Activated gamma-delta T cell treated with anti-CD3 and anti-CD28 coated beads, Interleukin-2, amount 50 U/mL, for 16 hours (primary cell): ENCODE results near the gene PIP5K1A.
"Not testable (repeated sequence)": the region's sequence is repeated elsewhere in the genome, so short reads cannot be mapped to it uniquely, and the experiment has no call there.

Experiments
- DNase-seq: peaks from one replicate; pipeline ENCODE4 v3.0.0-alpha.2; 2020; ENCODE audit warnings: low read depth

PIP5K1A gene

DNA sequence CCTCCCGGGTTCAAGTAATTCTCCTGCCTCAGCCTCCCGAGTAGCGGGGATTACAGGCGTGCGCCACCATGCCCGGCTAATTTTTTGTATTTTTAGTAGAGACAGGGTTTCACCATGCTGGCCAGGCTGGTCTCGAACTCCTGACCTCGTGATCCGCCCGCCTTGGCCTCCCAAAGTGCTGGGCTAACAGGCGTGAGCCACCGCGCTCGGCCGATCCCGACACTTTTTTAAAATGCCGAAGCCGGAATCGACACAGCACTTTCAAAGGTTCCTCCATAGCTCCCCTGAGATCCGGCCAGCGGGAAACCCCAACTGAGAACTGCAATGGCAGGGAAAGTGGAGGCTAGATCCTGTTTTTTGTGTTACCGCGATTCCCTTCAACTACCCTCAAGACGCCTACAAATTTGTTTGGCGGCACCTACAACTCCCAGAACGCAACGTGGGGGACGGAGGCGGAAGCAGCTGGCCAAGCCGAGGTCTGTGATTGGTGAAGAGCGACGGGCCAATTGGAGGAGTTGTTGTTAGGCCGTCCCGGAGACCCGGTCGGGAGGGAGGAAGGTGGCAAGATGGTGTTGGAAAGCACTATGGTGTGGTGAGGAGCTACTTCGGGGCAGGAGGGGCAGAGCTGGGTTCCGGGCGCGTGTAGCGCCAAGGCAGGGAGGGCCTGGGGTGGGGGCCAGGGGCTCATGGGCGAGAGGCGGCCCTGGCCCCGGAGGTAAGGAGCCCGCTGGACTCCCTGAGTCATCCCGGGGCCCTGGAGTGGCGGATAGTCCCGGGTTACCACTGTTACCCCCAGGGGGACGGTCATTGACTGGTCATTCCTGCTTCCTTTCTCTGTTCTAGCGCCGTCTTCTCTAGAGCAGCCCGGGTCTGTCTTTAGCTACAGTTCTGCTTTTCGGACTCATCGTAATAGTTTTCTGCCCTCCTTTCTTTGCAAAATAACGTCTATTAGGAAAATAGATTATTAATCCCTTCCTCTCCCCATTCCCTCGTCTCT, 56.2 kb downstream of the PIP5K1A start, which contains the start of gene PSMD4:
TSS of gene PSMD4 (plus strand) at position 518 of the 997 bp plus-strand sequence. CDS start at position 567, 49 bp downstream.
- peak; percentile 86 for DNase-seq

DNA sequence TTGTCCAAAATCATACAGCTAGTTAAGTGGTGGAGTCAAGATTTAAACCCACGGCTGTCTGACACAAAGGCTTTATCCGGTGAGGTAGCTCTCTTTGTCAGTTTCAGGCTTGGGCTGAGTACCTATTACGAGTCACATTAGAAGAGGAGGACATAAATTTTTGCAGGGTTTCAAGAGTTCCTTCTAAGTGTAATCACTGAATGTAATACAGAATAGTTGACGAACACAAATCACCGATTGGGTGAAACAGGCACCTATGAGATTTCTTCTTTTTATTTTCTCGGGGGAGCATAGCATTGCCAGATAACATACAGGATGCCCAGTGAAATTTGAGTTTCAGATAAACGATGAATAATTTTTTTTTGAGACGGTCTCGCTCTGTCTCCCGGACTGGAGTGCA, 57.0 kb downstream of the PIP5K1A start:
- no peak for DNase-seq

DNA sequence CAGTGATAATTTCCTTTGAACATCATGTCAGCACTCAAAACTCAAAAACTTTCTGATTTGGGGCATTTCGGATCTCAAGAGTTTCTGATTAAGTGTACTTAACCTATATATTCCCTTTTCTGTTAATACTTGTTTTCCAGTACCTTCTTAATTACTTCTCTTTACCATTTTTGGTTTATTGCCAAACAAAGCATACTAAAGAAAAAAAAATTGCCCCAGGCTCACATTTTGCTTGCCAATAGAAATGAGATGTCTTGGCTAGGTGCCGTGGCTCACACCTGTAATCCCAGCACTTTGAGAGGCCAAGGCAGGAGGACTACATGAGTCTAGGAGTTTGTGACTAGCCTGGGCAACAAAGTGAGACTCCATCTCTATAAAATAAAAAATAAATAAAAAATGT, 61.0 kb downstream of the PIP5K1A start:
- no peak for DNase-seq

DNA sequence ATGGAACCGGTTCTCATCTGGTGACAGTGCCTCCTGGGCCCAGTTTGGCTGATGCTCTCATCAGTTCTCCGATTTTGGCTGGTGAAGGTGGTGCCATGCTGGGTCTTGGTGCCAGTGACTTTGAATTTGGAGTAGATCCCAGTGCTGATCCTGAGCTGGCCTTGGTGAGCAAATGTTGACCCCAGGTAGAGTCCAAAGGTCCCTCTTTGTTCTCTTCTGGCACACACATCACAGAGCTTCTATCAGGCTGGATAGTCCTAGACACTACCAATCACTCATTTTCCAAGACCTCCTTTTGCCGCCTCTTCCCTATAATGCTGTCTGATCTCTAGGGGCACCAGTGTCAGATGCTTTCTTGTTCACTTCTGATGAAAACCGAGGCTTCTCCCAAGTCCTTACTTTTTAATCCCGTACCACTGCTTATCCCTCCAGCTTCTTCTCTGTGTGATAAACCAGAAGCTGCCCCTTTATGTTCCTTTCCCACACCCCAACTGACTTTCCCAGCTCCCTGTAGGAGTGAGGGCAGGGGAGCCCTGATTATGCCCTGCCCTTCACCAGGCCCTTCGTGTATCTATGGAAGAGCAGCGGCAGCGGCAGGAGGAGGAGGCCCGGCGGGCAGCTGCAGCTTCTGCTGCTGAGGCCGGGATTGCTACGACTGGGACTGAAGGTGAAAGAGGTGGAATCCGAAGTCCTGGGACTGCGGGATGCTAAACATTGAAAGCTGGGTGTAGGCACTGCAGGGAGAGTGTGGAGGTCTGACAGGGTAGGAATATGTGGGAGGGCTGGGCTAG, 67.3 kb downstream of the PIP5K1A start:
- no peak for DNase-seq

DNA sequence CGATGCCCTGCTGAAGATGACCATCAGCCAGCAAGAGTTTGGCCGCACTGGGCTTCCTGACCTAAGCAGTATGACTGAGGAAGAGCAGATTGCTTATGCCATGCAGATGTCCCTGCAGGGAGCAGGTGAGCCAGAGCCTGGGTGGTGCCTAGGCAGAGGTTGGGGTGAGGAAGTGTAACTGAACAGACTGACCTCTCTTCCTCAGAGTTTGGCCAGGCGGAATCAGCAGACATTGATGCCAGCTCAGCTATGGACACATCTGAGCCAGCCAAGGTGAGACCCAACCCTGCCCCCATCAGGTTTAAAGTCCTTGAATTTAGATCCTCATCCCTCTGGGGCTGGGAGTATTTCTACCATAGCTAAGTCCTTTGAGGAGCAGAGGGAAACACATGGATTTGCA, 68.0 kb downstream of the PIP5K1A start:
- DNase-seq: no peak

DNA sequence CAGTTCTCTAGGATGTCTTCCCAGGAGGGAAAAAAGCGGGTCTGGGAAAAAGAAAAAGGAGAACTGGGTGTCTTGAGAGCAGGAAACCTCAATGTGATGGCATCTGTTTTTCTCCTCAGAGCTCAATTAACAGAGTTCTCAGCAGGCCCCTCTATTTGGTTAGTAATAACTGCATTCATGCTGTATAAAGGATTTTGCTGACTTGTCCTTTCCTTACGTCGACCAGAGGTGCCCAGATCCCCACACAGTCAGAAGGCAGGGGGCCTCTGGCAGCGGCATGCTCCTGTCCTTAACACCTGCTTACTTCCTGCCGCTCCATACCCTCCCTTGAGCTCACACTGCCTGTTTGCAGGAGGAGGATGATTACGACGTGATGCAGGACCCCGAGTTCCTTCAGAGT, 68.5 kb downstream of the PIP5K1A start:
- DNase-seq: no peak

DNA sequence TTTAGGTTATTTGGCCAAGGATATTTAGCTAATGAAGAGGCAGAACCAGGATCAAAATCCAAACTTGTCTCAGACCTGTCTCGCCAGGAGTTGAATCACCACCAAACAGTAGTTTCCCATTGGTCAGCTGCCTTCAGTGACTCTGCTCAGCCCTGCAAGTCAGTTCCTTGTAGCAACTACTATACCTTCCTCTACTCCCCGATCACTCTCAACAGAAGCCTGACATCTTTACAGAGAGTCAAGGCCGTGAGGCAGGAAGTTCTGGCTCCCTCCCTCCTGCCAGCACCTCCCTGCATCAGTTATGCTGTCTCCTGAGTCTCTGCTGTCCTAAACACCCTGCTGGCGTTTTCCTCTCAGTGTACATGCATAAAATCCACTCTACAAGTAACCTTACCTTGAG, 69.4 kb downstream of the PIP5K1A start:
- no peak for DNase-seq

DNA sequence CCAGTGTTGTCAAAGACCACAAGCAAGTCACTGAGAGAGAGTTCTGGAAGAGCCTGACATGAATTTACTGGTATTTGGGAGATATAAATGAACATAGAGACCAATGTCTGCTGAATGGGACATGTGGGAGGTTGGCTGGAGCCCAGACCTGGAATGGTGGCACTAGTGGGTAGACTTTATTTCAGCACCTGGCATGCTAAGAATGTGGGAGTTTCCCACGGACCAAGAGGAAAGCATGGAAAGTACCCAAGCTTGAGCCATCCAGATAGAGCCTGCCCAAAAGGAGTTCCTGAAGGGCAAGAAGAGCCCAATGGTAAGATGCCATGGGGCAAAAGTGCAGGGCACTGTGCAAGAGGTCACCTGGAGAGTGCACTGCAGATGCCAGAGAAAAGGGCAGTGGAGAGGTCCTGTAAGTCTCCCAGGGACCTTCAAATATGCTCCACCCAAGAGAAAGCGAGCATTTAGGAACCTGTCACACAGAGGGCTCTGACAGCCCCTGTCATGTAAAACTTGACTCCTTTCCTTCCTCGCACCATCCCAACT, 75.6 kb downstream of the PIP5K1A start:
- no peak for DNase-seq

DNA sequence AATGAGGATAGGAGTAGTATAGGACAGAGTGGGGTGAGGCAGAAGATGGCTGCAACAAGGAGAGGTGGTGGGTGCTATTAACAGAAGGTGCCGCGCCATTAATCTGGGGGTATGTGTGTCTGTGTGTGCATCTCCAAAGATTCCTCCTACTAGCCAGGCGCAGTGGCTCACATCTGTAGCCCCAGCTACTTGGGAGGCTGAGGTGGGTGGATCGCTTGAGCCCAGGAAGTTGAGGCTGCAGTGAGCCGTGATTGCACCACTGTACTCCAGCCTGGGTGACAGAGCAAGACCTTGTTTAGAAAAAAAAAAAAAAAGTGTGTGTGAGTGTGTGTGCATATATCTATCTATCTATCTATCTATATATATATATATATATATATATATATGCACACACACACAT, 77.0 kb downstream of the PIP5K1A start:
- DNase-seq: not testable (repeated sequence)

DNA sequence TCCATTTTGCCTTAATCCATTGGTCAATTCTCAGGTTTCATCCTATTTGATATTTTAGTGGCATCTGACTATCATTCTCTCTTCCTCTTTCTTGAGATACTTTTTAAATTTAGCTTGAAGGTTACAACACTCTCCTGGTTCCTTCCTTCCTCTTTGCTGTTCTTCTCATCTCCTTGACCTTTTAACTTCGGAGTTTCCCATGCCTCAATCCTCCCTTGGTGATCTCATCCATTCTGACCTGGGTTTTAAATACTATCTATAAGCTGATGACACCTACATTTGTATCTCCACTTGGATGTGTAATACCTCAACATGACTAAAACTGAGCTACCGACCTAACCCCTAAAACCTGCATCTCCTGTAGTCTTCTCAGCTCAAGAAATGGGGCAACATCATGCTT, 78.9 kb downstream of the PIP5K1A start:
- no peak for DNase-seq

DNA sequence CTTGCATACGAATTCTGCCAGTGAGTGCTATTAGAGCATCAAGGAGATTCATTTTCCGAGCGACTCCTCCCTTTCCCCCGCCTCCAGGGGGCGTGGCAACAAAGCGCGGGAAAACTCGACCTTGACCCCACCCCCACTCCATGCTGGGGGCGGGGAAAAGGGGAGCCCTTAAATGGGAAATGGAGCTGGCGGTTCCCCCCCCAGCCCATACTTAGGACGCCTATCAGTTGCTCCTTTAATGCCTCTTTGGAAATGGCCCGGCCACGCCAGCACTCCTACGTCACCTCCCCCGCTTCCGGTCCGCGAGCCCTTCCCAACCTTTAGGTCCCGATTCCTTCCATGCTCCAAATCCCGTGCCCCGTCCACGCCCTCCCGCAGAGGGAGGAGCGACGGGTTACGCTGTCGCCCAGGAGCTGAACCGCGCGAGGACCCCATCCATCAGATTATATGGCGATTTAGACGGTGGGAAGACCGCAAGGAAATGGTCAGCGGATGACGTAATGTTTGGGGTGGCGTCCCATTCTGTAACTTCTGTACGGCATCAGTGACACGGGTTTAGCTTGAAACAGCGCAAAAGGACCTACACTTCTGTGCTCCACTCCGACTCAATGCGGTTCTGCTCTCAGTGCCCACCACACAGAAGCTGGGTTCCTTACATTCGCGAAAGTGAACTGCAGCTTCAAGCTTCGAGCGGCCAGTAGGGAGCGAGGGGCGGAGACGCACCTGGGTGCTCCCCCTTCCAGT, 83.0 kb downstream of the PIP5K1A start:
- DNase-seq: peak; percentile 95

DNA sequence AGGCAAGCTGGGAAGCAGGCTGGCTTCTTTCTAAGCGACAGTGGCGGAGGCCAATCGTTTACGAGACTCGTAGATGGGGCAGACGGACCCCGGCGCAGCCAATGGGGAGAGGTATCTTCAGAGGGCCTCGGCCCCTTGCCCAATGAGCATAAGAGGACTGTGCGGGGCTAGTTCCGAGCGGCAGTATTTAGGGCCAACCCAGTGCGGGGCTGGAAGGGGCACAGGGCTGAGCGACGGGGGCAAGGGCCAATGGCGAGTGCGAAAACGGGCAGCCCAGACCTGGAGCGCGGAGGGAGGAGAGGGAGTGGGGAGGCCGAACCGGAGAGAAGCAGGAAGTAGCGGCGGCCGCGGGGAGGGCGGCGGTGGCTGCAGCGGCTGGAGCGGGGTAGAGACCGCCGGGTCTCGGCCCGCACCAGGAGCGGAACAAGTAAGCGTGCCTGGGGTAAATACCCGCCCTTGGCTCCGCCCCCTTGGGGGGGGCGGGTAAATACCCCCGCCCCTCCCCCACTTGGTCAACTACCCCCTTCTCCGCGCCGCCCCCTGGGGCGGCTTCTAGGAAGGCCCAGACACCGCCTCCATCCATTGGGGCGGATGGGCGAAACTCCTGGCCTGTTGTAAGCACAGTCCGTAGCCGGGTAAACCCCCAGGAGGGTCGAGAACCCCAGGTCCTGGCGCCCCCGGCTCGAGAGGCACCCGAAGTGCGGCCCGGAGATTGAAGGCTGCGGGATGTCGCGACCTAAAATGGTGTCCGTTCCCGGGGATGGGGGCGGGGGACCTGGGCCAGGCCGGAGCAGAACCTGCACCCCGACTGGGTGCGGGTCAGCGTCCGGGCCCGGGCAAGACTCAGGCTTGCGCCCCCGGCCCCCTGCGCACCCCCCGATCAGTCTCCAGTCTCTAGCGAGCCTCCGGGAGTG, 83.9 kb downstream of the PIP5K1A start, which contains the start of gene ZNF687:
TSS of gene ZNF687 (plus strand) at position 331 of the 914 bp plus-strand sequence. CDS start 3,993 bp downstream, outside the sequence.
- DNase-seq: peak; percentile 98

DNA sequence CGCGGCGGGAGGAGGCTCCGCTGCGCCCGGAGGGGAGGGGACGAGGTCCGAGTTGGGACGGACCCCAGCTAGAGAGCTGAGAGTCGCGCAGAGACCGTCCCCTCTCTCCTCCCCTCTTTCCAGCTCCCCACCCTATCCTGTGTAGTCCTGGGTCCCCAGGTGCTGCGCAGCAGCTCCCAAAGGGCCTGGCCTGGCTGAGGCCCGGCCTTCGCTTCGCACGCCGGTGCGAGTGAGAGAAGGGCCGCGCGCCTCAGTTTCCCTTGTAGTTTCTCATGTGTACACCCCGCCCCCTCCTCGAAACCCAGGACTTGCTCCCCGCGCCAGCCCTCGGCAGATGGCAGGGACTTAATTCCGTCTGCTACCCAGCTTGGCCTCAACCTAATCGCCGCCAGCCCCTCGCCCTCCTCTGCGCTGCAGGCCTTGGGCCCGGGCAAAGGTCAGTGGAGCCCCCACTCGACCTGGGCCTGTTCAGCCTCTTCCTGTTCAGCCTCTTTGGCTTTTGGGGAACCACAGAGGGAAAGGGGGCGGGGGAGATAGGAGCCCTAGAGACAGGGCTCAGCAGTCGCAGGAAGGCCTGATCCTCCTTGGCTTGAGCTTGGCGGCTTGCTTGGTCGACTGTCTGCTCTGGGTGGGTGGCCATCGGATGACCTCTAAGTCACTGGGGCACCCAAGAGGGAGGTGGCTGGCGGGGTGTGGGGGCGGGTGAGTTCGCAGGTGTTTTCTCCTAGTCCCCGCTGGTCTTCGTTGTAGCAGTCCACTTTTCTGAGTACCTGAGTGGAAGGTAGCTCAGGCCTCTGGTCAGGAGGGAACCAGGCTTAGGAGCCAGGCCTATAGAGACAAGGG, 84.8 kb downstream of the PIP5K1A start:
- DNase-seq: no peak

DNA sequence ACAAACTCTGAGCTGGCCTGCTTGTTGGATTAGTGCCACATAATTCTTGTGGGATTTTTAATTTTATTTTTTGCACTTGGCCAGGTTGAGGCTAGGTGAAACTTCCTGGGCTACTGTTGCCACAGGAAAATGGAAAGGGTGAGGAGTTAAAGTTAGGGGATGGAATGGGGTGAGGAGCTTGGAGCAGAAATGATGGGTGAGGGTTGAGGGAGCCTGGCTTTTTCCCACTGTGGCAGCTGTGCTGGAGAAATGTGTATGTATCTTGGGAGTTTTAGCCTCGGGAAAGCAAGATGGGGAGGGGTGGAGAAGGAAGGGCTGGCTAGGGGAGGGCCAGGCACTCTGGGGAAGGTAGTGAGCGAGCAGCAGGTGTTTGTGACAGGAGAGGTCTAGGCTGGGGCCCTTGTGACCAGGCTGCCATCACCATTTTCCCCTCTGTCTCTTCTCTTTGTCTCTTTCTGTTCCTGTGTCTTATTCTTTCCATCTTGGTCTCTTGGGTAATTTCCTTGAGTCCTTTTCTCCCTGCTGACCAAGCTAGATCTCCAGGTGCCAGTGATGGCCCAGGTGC, 85.7 kb downstream of the PIP5K1A start:
- DNase-seq: no peak

DNA sequence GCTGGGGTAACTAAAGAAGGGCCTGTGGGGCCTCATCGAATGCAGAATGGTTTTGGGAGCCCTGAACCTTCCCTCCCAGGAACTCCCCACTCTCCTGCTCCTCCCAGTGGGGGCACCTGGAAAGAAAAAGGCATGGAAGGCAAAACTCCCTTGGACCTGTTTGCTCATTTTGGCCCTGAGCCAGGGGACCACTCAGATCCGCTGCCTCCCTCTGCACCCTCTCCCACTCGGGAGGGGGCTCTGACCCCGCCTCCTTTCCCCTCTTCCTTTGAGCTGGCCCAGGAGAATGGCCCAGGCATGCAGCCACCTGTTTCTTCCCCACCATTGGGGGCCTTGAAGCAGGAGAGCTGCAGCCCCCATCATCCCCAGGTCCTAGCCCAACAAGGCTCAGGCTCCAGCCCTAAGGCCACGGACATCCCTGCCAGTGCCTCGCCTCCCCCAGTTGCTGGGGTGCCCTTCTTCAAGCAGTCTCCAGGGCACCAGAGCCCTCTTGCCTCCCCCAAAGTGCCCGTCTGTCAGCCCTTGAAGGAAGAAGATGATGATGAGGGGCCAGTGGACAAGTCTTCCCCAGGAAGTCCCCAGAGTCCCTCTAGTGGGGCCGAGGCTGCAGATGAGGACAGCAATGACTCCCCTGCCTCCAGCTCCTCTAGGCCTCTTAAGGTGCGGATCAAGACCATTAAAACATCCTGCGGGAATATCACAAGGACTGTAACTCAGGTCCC, 88.4 kb downstream of the PIP5K1A start:
- DNase-seq: no peak

DNA sequence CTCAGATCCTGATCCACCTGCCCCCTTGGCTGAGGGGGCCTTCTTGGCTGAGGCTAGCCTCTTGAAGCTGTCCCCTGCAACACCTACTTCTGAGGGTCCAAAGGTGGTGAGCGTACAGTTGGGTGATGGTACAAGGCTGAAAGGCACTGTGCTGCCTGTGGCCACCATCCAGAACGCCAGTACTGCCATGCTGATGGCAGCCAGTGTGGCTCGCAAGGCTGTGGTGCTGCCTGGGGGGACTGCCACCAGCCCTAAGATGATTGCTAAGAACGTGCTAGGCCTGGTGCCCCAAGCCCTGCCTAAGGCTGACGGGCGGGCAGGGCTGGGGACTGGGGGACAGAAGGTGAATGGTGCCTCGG, 89.0 kb downstream of the PIP5K1A start:
- DNase-seq: no peak

DNA sequence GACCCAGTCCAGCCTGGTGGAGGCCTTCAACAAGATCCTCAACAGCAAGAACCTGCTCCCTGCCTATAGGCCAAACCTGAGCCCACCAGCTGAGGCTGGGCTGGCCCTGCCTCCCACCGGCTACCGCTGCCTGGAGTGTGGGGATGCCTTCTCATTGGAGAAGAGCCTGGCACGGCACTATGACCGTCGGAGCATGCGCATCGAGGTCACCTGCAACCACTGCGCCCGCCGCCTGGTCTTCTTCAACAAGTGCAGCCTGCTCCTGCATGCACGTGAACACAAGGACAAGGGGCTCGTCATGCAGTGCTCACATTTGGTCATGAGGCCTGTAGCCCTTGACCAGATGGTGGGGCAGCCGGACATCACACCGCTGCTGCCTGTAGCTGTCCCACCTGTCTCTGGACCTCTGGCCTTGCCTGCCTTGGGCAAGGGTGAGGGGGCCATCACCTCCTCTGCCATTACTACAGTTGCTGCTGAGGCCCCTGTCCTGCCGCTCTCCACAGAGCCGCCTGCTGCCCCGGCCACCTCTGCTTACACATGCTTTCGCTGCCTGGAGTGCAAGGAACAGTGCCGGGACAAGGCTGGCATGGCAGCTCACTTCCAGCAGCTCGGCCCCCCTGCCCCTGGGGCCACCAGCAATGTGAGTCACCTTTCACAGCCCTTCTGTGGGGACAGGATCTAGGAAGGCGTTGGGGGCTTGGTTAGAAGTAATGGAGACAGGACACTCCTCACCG, 89.6 kb downstream of the PIP5K1A start:
- DNase-seq: no peak

DNA sequence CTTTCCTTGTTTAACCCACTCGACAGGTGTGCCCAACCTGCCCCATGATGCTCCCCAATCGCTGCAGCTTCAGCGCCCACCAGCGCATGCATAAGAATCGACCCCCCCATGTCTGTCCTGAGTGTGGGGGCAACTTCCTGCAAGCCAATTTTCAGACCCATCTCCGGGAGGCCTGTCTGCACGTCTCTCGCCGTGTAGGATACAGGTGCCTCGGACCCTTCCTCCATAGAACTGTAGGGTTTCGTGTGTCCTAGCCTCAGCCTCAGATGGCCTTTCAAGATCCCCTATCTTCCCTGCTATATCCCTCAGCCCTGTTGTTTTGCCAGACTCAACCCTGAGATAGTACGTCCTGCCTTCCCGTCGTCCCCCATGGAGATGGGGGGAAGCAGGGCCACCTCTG, 90.2 kb downstream of the PIP5K1A start:
- DNase-seq: no peak
